GM23248 (cell line): ENCODE data around the gene SEC14L1. TPM values are rescaled to one million over a fixed set of nuclear protein-coding genes. Genes with fewer than 3 reads are reported as not detected.

Experiments
- DNase-seq: peaks from one replicate; pipeline ENCODE4 v3.0.0-alpha.2; 2015
- H2AFZ ChIP-seq: fragments of 200-600 bp; sonication (generic); 2 replicates; pipeline ENCODE4 v1.6.1; 2016; ENCODE audit warnings: antibody characterized with exemption
- H3F3A ChIP-seq: fragments of 200-600 bp; sonication (generic); 2 replicates; pipeline ENCODE4 v1.6.1; 2016; ENCODE audit warnings: mild to moderate bottlenecking, antibody characterized with exemption, mixed run types; ENCODE audit not compliant: insufficient read depth
- H3K27ac ChIP-seq: fragments of 200-600 bp; sonication (generic); 2 replicates; pipeline ENCODE4 v1.5.1; 2016; ENCODE audit warnings: mild to moderate bottlenecking
- H3K27me3 ChIP-seq: fragments of 200-600 bp; sonication (generic); replicated peaks from 2 replicates; pipeline ENCODE4 v1.6.1; 2016; ENCODE audit warnings: mild to moderate bottlenecking; ENCODE audit not compliant: insufficient read depth
- H3K36me3 ChIP-seq: fragments of 200-600 bp; sonication (generic); 2 replicates; pipeline ENCODE4 v1.6.1; 2016; ENCODE audit warnings: low read depth, mild to moderate bottlenecking
- H3K4me1 ChIP-seq: fragments of 200-600 bp; sonication (generic); 2 replicates; pipeline ENCODE4 v1.6.1; 2016; ENCODE audit warnings: mild to moderate bottlenecking; ENCODE audit not compliant: insufficient read depth
- H3K4me2 ChIP-seq: fragments of 200-600 bp; sonication (generic); one replicate; pipeline ENCODE4 v1.6.1; 2016; ENCODE audit warnings: mild to moderate bottlenecking; ENCODE audit not compliant: unreplicated experiment
- H3K4me3 ChIP-seq: fragments of 200-600 bp; sonication (generic); 2 replicates; pipeline ENCODE4 v1.5.1; 2016; ENCODE audit warnings: mild to moderate bottlenecking
- H3K79me2 ChIP-seq: fragments of 200-600 bp; sonication (generic); 2 replicates; pipeline ENCODE4 v1.6.1; 2016; ENCODE audit warnings: mild to moderate bottlenecking; ENCODE audit not compliant: insufficient read depth
- H3K9ac ChIP-seq: fragments of 200-600 bp; sonication (generic); 2 replicates; pipeline ENCODE4 v1.6.1; 2016; ENCODE audit warnings: mild to moderate bottlenecking
- H3K9me2 ChIP-seq: fragments of 200-600 bp; sonication (generic); 2 replicates; pipeline ENCODE4 v1.6.1; 2016; ENCODE audit warnings: mixed run types, mild to moderate bottlenecking, moderate library complexity; ENCODE audit not compliant: insufficient read depth
- H3K9me3 ChIP-seq: fragments of 200-600 bp; sonication (generic); one replicate; pipeline ENCODE4 v1.6.1; 2017; ENCODE audit warnings: low read depth
- H4K20me1 ChIP-seq: fragments of 200-600 bp; sonication (generic); 2 replicates; pipeline ENCODE4 v1.6.0; 2016; ENCODE audit not compliant: insufficient read depth
- EZH2 ChIP-seq: fragments of 200-600 bp; sonication (generic); IDR thresholded peaks from 2 replicates; pipeline ENCODE4 v1.6.1; 2018; ENCODE audit warnings: antibody characterized with exemption, mild to moderate bottlenecking; ENCODE audit not compliant: insufficient read depth, poor library complexity, severe bottlenecking
- EZH2phosphoT487 ChIP-seq: fragments of 200-600 bp; sonication (generic); IDR thresholded peaks from 2 replicates; pipeline ENCODE4 v1.6.1; 2018; ENCODE audit warnings: antibody characterized with exemption, moderate library complexity, mild to moderate bottlenecking, low read depth; ENCODE audit not compliant: insufficient read depth
- WGBS, 2 experiments: methylation state at CpG; one replicate each; pipeline ENCODE4 v1.1.6; 2015 to 2017; ENCODE audit warnings: low lambda C conversion rate in 2 of 2, low coverage in 1 of 2; ENCODE audit errors: missing lambda C conversion rate in 2 of 2; 5-methylcytosine and 5-hydroxymethylcytosine counted together
- in situ Hi-C: fragments of 300-500 bp; cut with MboI; formaldehyde crosslinking; loops from 2 replicates; pipeline ENCODE4 v1.15.0; 2020
- polyA plus RNA-seq: library from polyadenylated mRNA; unstranded; fragments of >200 nt; fragmentation: Nextera tagmentation; extraction: Ambion mirVana; gene quantifications from 2 replicates; pipeline ENCODE4 v1.2.1, GENCODE V29; 2016
- total RNA-seq: library from RNA; depleted of rRNA; stranded (reverse); fragments of >200 nt; shearing (Covaris generic); gene quantifications from 2 replicates; pipeline ENCODE4 v1.2.3, GENCODE V29; 2014

Gene SEC14L1
- total and polyA plus RNA-seq, 2 experiments from 2014 or later: 24.4 to 26.8 TPM

GRCh38 chr17:77105706-77106105 is 35.1 kb upstream of the SEC14L1 start:
- H3K9me3 ChIP-seq: no peaks in the 10 kb centered on the region
- no peaks in the 10 kb centered on the region for H4K20me1 ChIP-seq
- peaks cover 22% of the 10 kb centered on the region for H3K4me1 ChIP-seq
- in situ Hi-C loops: no loop called here
- H3K9ac ChIP-seq: no peak overlapping the region
- 90 to 96% methylated on average over 3 of the region's 3 CpGs for WGBS, 2 experiments
- H3F3A ChIP-seq: peaks cover 13% of the 10 kb centered on the region
- no peak overlapping the region for H2AFZ ChIP-seq
- no peaks in the 10 kb centered on the region for H3K36me3 ChIP-seq
- TF ChIP-seq EZH2phosphoT487 (no peak), EZH2 (no peak)
- no peak overlapping the region for H3K4me3 ChIP-seq
- H3K9me2 ChIP-seq: no peaks in the 10 kb centered on the region
- no peak for DNase-seq
- no peak overlapping the region for H3K4me2 ChIP-seq
- H3K27me3 ChIP-seq: no peaks in the 10 kb centered on the region
- no peak overlapping the region for H3K27ac ChIP-seq
- no peaks in the 10 kb centered on the region for H3K79me2 ChIP-seq

DNA sequence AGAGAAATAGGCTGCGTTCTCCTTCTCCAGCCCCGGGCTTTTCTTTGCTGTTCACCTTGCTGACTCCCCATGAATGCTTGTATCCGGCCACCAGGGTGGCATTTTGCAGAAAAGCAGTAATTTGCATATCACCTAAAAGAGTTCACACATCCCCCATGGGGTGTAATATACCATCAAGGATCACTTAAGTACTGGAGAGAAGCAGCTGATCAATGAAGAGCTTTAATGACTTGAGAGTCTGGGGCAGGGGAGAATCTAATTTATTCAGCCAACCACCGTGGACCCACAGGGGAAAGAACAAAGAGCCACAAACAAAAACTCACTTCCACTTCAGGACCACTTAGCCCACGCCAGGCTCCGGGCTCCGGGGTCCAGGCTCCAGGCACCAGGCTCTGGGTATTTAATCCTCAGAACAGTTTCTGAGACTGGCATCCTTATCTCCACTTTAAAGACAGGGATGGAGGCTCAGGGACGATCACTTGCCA is 33.9 kb upstream of the SEC14L1 start:
- H3K36me3 ChIP-seq: no peaks in the 10 kb centered on the region
- no peaks in the 10 kb centered on the region for H4K20me1 ChIP-seq
- DNase-seq: no peak
- TF ChIP-seq EZH2 (no peak), EZH2phosphoT487 (no peak)
- H3F3A ChIP-seq: peaks cover 13% of the 10 kb centered on the region
- peaks cover 22% of the 10 kb centered on the region for H3K4me1 ChIP-seq
- no peak overlapping the region for H2AFZ ChIP-seq
- H3K4me3 ChIP-seq: no peak overlapping the region
- no peak overlapping the region for H3K4me2 ChIP-seq
- 87 to 90% methylated on average over 8 of the region's 8 CpGs for WGBS, 2 experiments
- H3K27me3 ChIP-seq: no peaks in the 10 kb centered on the region
- in situ Hi-C loops: no loop called here
- no peak overlapping the region for H3K9ac ChIP-seq
- H3K9me2 ChIP-seq: no peaks in the 10 kb centered on the region
- no peaks in the 10 kb centered on the region for H3K9me3 ChIP-seq
- no peaks in the 10 kb centered on the region for H3K79me2 ChIP-seq
- no peak overlapping the region for H3K27ac ChIP-seq

DNA sequence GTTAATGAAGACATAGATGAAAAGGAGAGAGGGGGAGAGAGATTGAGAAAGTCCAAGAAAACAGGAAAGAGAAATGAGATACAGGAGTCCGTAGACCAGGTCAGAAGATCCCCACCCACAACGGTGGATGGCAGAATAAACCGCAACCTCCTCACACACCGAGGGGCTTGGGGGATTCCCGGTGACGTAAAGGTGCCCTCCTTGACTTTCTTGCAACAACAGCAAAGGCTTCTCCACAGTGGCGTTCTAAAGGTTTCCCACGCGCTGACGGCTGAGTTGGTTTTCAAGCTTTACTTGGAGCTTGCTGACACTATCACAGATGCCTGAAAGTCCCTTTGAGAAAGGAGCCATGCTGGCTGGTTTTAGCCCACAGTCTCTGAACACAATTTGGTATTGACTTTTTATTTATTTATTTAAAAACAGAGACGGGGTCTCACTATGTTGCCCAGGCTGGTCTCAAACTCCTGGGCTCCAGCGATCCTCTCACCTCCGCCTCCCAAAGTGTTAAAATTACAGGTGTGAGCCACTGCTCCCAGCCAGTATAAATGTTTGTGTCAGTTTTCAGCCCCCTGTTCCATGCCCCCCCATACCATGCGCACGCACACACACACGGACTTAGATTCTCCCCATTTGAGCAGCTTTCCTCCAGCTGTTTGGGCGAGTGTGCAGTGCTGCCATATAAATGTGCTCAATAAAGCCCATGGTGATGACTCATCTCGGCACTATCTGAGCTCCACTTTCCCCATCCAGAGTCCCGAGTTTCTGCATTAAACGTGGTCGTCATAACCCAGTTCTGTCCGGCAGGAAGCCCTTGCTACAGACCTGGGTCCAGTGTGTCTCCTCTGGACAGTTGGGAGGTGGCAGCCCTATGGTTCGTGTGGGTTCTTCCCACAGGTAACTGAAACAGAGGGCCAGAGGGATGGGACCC is 33.0 kb upstream of the SEC14L1 start:
- in situ Hi-C loops: no loop called here
- no peak for TF ChIP-seq EZH2
- no peak for TF ChIP-seq EZH2phosphoT487
- DNase-seq: peak; percentile 81
- Histone ChIP-seq H3K27me3 (no peaks in the 10 kb centered on the region), H3K4me2 (peak overlapping the region; percentile 1), H3K79me2 (no peaks in the 10 kb centered on the region), H3K36me3 (no peaks in the 10 kb centered on the region), H3K4me1 (peaks cover 22% of the 10 kb centered on the region), H2AFZ (no peak overlapping the region), H3K4me3 (no peak overlapping the region), H3K9me3 (no peaks in the 10 kb centered on the region), H3K9me2 (no peaks in the 10 kb centered on the region), H4K20me1 (no peaks in the 10 kb centered on the region), H3K27ac (no peak overlapping the region), H3F3A (peaks cover 13% of the 10 kb centered on the region), H3K9ac (no peak overlapping the region)
- WGBS, 2 experiments: 55 to 57% methylated on average over 23 of the region's 23 CpGs

GRCh38 chr17:77109159-77109759 is 31.5 kb upstream of the SEC14L1 start:
- Histone ChIP-seq H3K4me2 (peak overlapping the region; percentile 49), H2AFZ (peak overlapping the region; percentile 72), H3K9me3 (no peaks in the 10 kb centered on the region), H3K4me1 (peaks cover 22% of the 10 kb centered on the region), H3K27me3 (no peaks in the 10 kb centered on the region), H3K9ac (peak overlapping the region; percentile 14; the same call in 1 of the 2 replicates), H3K79me2 (no peaks in the 10 kb centered on the region), H3K27ac (peak overlapping the region; percentile 29), H4K20me1 (no peaks in the 10 kb centered on the region), H3K36me3 (no peaks in the 10 kb centered on the region), H3K9me2 (no peaks in the 10 kb centered on the region), H3F3A (peaks cover 13% of the 10 kb centered on the region), H3K4me3 (peak overlapping the region; percentile 13)
- in situ Hi-C loops: no loop called here
- TF ChIP-seq EZH2phosphoT487 (no peak), EZH2 (no peak)
- DNase-seq: no peak
- 81 to 84% methylated on average over 6 of the region's 6 CpGs for WGBS, 2 experiments
